Smooth muscle cell (in vitro differentiated cells): ENCODE measurements around the gene ACTR1A. TPM values are rescaled to one million over a fixed set of nuclear protein-coding genes. Genes with fewer than 3 reads are reported as not detected.

Experiments
- DNase-seq: peaks from one replicate; lab custom pipeline; 2025; ENCODE audit not compliant: unreplicated experiment; lab: John Stamatoyannopoulos, UW
- H2AFZ ChIP-seq: fragments of 200-600 bp; sonication (generic); 2 replicates; pipeline ENCODE4 v1.6.0; 2016; ENCODE audit warnings: antibody characterized with exemption, low read depth, mild to moderate bottlenecking
- H3F3A ChIP-seq: fragments of 200-600 bp; sonication (generic); 2 replicates; pipeline ENCODE4 v1.6.0; 2017; ENCODE audit warnings: antibody characterized with exemption, low read depth
- H3K27ac ChIP-seq: fragments of 200-600 bp; sonication (generic); 2 replicates; pipeline ENCODE4 v1.5.1; 2016; ENCODE audit warnings: low read depth, mild to moderate bottlenecking
- H3K27me3 ChIP-seq: fragments of 200-600 bp; sonication (generic); 2 replicates; pipeline ENCODE4 v1.6.1; 2016; ENCODE audit warnings: low read depth, mild to moderate bottlenecking
- H3K36me3 ChIP-seq: fragments of 200-600 bp; sonication (generic); 2 replicates; pipeline ENCODE4 v1.5.1; 2016; ENCODE audit warnings: low read depth
- H3K4me1 ChIP-seq: fragments of 200-600 bp; sonication (generic); 2 replicates; pipeline ENCODE4 v1.5.1; 2016; ENCODE audit warnings: low read depth
- H3K4me2 ChIP-seq: fragments of 200-600 bp; sonication (generic); 2 replicates; pipeline ENCODE4 v1.6.0; 2016; ENCODE audit warnings: mild to moderate bottlenecking
- H3K4me3 ChIP-seq: fragments of 200-600 bp; sonication (generic); 2 replicates; pipeline ENCODE4 v1.5.1; 2016; ENCODE audit warnings: mild to moderate bottlenecking
- H3K79me2 ChIP-seq: fragments of 200-600 bp; sonication (generic); 2 replicates; pipeline ENCODE4 v1.6.0; 2016; ENCODE audit warnings: low read depth, mild to moderate bottlenecking
- H3K9ac ChIP-seq: fragments of 200-600 bp; sonication (generic); 2 replicates; pipeline ENCODE4 v1.6.0; 2016; ENCODE audit warnings: low read depth
- H3K9me3 ChIP-seq: fragments of 200-600 bp; sonication (generic); replicated peaks from 2 replicates; pipeline ENCODE4 v1.5.1; 2016; ENCODE audit warnings: low read depth
- H4K20me1 ChIP-seq: fragments of 200-600 bp; sonication (generic); 2 replicates; pipeline ENCODE4 v1.6.0; 2016; ENCODE audit warnings: low read depth
- CTCF ChIP-seq: fragments of 200-600 bp; sonication (generic); IDR thresholded peaks from 2 replicates; pipeline ENCODE4 v1.5.1; 2017; ENCODE audit warnings: borderline replicate concordance, mild to moderate bottlenecking, antibody characterized with exemption; ENCODE audit not compliant: insufficient read depth, poor library complexity, severe bottlenecking
- WGBS: methylation state at CpG from one replicate; pipeline ENCODE4 v1.1.7; 2016; ENCODE audit warnings: low lambda C conversion rate; 5-methylcytosine and 5-hydroxymethylcytosine counted together
- polyA plus RNA-seq: library from polyadenylated mRNA; unstranded; fragments of >200 nt; fragmentation: Nextera tagmentation; extraction: Ambion mirVana; gene quantifications from 2 replicates; pipeline ENCODE4 v1.2.1, GENCODE V29; 2016
- total RNA-seq: library from RNA; depleted of rRNA; stranded (reverse); fragments of >200 nt; gene quantifications from 2 replicates; pipeline ENCODE4 v1.2.3, GENCODE V29; 2014

ACTR1A gene
- 144 and 146 TPM in 2 replicates for total RNA-seq
- 115 and 149 TPM in 2 replicates for polyA plus RNA-seq

- Histone ChIP-seq H3K27ac (peak within 1 kb of the TSS; percentile 72), H3K9ac (peak within 1 kb of the TSS; percentile 90), H3K27me3 (no peaks in the 10 kb centered on the region), H3F3A (peaks cover 5% of the 10 kb centered on the region), H3K4me3 (peak within 1 kb of the TSS; percentile 83), H3K4me2 (peak within 1 kb of the TSS; percentile 89), H3K9me3 (no peaks in the 10 kb centered on the region), H3K4me1 (peaks cover 15% of the 10 kb centered on the region), H3K36me3 (no peaks in the 10 kb centered on the region), H4K20me1 (peaks cover 73% of the 10 kb centered on the region), H3K79me2 (peaks cover 78% of the 10 kb centered on the region), H2AFZ (peak within 1 kb of the TSS; percentile 97)
- WGBS: under 1% methylated on average over 42 of the region's 42 CpGs
- no peak for TF ChIP-seq CTCF
- DNase-seq: peak; percentile 96
Observed at GRCh38 chr10:102502337-102503151, at the start of gene ACTR1A. TSS of gene ACTR1A (minus strand) at chr10:102502712. CDS start at chr10:102502647, 65 bp downstream.

- H3K27me3 ChIP-seq: no peaks in the 10 kb centered on the region
- H3K9me3 ChIP-seq: no peaks in the 10 kb centered on the region
- DNase-seq: no peak
- peaks cover 5% of the 10 kb centered on the region for H3K4me1 ChIP-seq
- H3K79me2 ChIP-seq: peaks cover 15% of the 10 kb centered on the region
- H2AFZ ChIP-seq: no peak overlapping the region
- H3K4me3 ChIP-seq: no peak overlapping the region
- H3K36me3 ChIP-seq: no peaks in the 10 kb centered on the region
- no peaks in the 10 kb centered on the region for H3F3A ChIP-seq
- no peak overlapping the region for H3K9ac ChIP-seq
- H4K20me1 ChIP-seq: peaks cover 48% of the 10 kb centered on the region
- no peak overlapping the region for H3K27ac ChIP-seq
- WGBS: 97% methylated on average over 9 of the region's 9 CpGs
- TF ChIP-seq CTCF: no peak
- no peak overlapping the region for H3K4me2 ChIP-seq
Observed at GRCh38 chr10:102550636-102551210, 48.2 kb upstream of the ACTR1A start.

GRCh38 chr10:102549549-102549948, 47.0 kb upstream of the ACTR1A start:
- TF ChIP-seq CTCF: no peak
- no peak overlapping the region for H3K27ac ChIP-seq
- no peaks in the 10 kb centered on the region for H3F3A ChIP-seq
- peaks cover 52% of the 10 kb centered on the region for H4K20me1 ChIP-seq
- 100% methylated on average over 1 of the region's 1 CpG for WGBS
- peaks cover 22% of the 10 kb centered on the region for H3K79me2 ChIP-seq
- DNase-seq: no peak
- H2AFZ ChIP-seq: no peak overlapping the region
- peaks cover 5% of the 10 kb centered on the region for H3K4me1 ChIP-seq
- no peak overlapping the region for H3K9ac ChIP-seq
- no peaks in the 10 kb centered on the region for H3K36me3 ChIP-seq
- no peak overlapping the region for H3K4me2 ChIP-seq
- no peaks in the 10 kb centered on the region for H3K9me3 ChIP-seq
- H3K4me3 ChIP-seq: no peak overlapping the region
- H3K27me3 ChIP-seq: no peaks in the 10 kb centered on the region
